HCT116 (cell line): ENCODE measurements around the gene ARPC5.

Experiments
- CBX3 ChIP-seq: IDR thresholded peaks from 2 replicates; pipeline ENCODE4 v1.6.1; 2012; ENCODE audit warnings: low read depth
- CEBPB ChIP-seq: IDR thresholded peaks from 2 replicates; pipeline ENCODE4 v1.6.1; 2012; ENCODE audit warnings: low read depth
- EZH2phosphoT487 ChIP-seq: fragments of 200-600 bp; IDR thresholded peaks from 2 replicates; pipeline ENCODE4 v1.6.1; 2018; ENCODE audit warnings: antibody characterized with exemption, borderline replicate concordance
- POLR2A ChIP-seq: IDR thresholded peaks from 2 replicates; pipeline ENCODE4 v1.7.0; 2011; ENCODE audit warnings: borderline replicate concordance; ENCODE audit not compliant: insufficient read depth, insufficient read length; ENCODE audit errors: extremely low read depth
- RAD21 ChIP-seq: IDR thresholded peaks from 2 replicates; pipeline ENCODE4 v1.6.1; 2012; ENCODE audit warnings: low read depth, mild to moderate bottlenecking
- SIN3A ChIP-seq: IDR thresholded peaks from 2 replicates; pipeline ENCODE4 v1.6.1; 2012; ENCODE audit warnings: low read depth
- SRF ChIP-seq: IDR thresholded peaks from 2 replicates; pipeline ENCODE4 v1.6.1; 2012; ENCODE audit warnings: low read depth
- ZNF274 ChIP-seq: fragments of 200-500 bp; sonication (Bioruptor generic); IDR thresholded peaks from 2 replicates; pipeline ENCODE4 v1.6.1; 2014; ENCODE audit warnings: mild to moderate bottlenecking, low read depth, low read length, inconsistent platforms
- TF ChIP-seq, protein P1 (sequence below): IDR thresholded peaks from 2 replicates; pipeline ENCODE4 v1.6.1; 2012
- TF ChIP-seq, protein P2 (sequence below), 3 experiments: fragments of 200-600 bp in 1 of 3; sonication (generic) in 1 of 3; IDR thresholded peaks in 2 of 3; conservative IDR thresholded peaks in 1 of 3; 2 replicates each; pipeline ENCODE4 v1.5.1; 2012 to 2017; ENCODE audit warnings: low read depth in 2 of 3, low read length in 2 of 3, antibody characterized with exemption in 1 of 3, borderline replicate concordance in 1 of 3, control low read depth in 1 of 3, mild to moderate bottlenecking in 1 of 3, mixed read lengths in 1 of 3, mixed run types in 1 of 3, moderate library complexity in 1 of 3; ENCODE audit not compliant: insufficient read depth in 1 of 3

DNA sequence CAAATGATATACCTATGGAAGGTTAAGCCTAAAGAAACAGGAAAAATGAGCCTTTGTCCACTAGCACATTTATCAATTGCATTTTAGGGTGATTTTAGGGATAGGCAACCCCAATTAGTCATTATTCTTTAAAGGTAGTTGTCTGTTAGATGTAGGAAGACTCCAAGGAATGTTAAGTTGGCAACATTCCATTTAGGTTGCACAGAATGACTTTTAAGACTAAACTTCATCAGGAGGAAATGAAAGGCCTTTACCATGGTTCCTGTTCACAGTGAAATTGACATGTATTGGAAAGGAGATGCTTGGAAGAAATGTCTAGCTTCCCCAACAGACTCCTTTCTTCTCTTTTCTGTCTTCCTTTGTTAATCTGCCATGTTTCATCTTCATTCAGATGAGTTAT is 19.1 kb upstream of the ARPC5 start:
- TF ChIP-seq CEBPB, result no peak
- TF ChIP-seq, protein P1, sequence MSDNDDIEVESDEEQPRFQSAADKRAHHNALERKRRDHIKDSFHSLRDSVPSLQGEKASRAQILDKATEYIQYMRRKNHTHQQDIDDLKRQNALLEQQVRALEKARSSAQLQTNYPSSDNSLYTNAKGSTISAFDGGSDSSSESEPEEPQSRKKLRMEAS, result no peak
- no peak for TF ChIP-seq EZH2phosphoT487
- no peak for TF ChIP-seq POLR2A
- no peak for TF ChIP-seq SIN3A
- no peak for TF ChIP-seq CBX3
- TF ChIP-seq, protein P2, sequence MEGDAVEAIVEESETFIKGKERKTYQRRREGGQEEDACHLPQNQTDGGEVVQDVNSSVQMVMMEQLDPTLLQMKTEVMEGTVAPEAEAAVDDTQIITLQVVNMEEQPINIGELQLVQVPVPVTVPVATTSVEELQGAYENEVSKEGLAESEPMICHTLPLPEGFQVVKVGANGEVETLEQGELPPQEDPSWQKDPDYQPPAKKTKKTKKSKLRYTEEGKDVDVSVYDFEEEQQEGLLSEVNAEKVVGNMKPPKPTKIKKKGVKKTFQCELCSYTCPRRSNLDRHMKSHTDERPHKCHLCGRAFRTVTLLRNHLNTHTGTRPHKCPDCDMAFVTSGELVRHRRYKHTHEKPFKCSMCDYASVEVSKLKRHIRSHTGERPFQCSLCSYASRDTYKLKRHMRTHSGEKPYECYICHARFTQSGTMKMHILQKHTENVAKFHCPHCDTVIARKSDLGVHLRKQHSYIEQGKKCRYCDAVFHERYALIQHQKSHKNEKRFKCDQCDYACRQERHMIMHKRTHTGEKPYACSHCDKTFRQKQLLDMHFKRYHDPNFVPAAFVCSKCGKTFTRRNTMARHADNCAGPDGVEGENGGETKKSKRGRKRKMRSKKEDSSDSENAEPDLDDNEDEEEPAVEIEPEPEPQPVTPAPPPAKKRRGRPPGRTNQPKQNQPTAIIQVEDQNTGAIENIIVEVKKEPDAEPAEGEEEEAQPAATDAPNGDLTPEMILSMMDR (IDR thresholded peaks at IDR 0.05 in 2 of 3, conservative IDR thresholded peaks at IDR 0.05 in 1 of 3; ENCODE audit: borderline replicate concordance in 1 of 3, insufficient read depth in 1 of 3, low read depth in 2 of 3, low read length in 2 of 3), result no peak
- no peak for TF ChIP-seq ZNF274
- no peak for TF ChIP-seq SRF
- no peak for TF ChIP-seq RAD21
